ENCODE results near the gene RIN2. TPM values are rescaled to one million over a fixed set of nuclear protein-coding genes. Genes with fewer than 3 reads are reported as not detected.

RIN2 gene
- total and polyA plus RNA-seq, 2 experiments from 2014 or later, result 0.08 to 1.4 TPM

DNA sequence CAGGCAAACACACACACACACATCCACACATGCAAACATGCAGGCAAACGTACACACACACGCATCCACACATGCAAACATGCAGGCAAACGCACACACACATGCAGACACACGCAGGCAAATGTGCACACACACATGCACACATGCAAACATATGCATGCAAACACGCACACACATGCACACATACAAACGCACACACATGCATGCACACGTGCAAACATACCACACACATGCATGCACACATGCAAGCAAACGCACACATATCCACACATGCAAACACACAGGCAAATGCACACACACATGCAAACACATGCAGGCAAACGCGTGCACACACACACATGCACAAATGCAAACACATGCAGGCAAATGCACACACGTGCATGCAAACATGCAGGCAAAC, 46.9 kb upstream of the RIN2 start (continued):
- TF ChIP-seq, protein P1, sequence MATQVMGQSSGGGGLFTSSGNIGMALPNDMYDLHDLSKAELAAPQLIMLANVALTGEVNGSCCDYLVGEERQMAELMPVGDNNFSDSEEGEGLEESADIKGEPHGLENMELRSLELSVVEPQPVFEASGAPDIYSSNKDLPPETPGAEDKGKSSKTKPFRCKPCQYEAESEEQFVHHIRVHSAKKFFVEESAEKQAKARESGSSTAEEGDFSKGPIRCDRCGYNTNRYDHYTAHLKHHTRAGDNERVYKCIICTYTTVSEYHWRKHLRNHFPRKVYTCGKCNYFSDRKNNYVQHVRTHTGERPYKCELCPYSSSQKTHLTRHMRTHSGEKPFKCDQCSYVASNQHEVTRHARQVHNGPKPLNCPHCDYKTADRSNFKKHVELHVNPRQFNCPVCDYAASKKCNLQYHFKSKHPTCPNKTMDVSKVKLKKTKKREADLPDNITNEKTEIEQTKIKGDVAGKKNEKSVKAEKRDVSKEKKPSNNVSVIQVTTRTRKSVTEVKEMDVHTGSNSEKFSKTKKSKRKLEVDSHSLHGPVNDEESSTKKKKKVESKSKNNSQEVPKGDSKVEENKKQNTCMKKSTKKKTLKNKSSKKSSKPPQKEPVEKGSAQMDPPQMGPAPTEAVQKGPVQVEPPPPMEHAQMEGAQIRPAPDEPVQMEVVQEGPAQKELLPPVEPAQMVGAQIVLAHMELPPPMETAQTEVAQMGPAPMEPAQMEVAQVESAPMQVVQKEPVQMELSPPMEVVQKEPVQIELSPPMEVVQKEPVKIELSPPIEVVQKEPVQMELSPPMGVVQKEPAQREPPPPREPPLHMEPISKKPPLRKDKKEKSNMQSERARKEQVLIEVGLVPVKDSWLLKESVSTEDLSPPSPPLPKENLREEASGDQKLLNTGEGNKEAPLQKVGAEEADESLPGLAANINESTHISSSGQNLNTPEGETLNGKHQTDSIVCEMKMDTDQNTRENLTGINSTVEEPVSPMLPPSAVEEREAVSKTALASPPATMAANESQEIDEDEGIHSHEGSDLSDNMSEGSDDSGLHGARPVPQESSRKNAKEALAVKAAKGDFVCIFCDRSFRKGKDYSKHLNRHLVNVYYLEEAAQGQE (IDR thresholded peaks at IDR 0.05; ENCODE audit: unreplicated experiment), result no peak
- no peak for TF ChIP-seq STAT1 (IDR thresholded peaks at IDR 0.05; ENCODE audit: unreplicated experiment)

DNA sequence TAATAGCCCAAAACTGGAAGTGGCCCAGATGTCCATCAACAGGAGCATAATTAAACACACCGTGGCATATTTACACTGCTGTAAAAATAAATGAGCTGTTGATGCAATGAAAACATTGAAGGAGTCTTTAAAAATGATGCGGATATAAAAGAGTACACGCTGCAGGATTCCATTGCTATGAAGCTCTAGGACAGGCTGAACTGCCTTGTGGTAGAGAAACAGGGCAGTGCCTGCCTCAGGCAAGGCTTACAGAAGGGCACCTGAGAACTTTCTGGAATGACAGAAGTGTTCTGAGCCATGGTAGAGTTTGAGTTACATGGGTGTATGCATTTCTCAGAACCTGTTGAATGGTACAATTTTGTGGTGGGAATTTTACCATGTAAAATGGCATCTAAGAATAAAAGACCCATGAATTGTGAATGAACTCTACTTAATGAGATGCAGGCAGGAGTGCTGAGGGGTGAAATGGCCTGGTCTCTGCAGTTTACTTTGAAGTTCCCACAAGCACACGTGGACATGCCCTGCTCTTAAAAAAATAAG, 45.3 kb upstream of the RIN2 start:
- Histone ChIP-seq H3K9me2 (ENCODE audit: insufficient read depth) (no peaks in the 10 kb centered on the region), H3F3A (replicated peaks; ENCODE audit: low read depth) (no peaks in the 10 kb centered on the region), H3K4me2 (no peak overlapping the region), H4K20me1 (replicated peaks; ENCODE audit: insufficient read depth) (no peaks in the 10 kb centered on the region), H3K4me1 (ENCODE audit: insufficient read depth) (no peaks in the 10 kb centered on the region), H3K27ac (ENCODE audit: low read depth) (no peak overlapping the region), H3K27me3 (ENCODE audit: insufficient read depth) (no peaks in the 10 kb centered on the region), H3K36me3 (ENCODE audit: insufficient read depth) (no peaks in the 10 kb centered on the region), H2AFZ (no peak overlapping the region), H3K79me2 (replicated peaks; ENCODE audit: insufficient read depth) (no peaks in the 10 kb centered on the region), H3K4me3 (no peak overlapping the region)
- no peak for TF ChIP-seq ZNF114 (CRISPR knock-in tag; IDR thresholded peaks at IDR 0.05)
- TF ChIP-seq, protein P2, sequence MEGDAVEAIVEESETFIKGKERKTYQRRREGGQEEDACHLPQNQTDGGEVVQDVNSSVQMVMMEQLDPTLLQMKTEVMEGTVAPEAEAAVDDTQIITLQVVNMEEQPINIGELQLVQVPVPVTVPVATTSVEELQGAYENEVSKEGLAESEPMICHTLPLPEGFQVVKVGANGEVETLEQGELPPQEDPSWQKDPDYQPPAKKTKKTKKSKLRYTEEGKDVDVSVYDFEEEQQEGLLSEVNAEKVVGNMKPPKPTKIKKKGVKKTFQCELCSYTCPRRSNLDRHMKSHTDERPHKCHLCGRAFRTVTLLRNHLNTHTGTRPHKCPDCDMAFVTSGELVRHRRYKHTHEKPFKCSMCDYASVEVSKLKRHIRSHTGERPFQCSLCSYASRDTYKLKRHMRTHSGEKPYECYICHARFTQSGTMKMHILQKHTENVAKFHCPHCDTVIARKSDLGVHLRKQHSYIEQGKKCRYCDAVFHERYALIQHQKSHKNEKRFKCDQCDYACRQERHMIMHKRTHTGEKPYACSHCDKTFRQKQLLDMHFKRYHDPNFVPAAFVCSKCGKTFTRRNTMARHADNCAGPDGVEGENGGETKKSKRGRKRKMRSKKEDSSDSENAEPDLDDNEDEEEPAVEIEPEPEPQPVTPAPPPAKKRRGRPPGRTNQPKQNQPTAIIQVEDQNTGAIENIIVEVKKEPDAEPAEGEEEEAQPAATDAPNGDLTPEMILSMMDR (conservative IDR thresholded peaks at IDR 0.05; ENCODE audit: low read depth in 2 of 2), result no peak
- no peak for TF ChIP-seq POLR2AphosphoS5 (IDR thresholded peaks at IDR 0.05; ENCODE audit: low read depth)
- TF ChIP-seq NANOG (IDR thresholded peaks at IDR 0.05; ENCODE audit: borderline replicate concordance), result no peak
- TF ChIP-seq, protein P3, sequence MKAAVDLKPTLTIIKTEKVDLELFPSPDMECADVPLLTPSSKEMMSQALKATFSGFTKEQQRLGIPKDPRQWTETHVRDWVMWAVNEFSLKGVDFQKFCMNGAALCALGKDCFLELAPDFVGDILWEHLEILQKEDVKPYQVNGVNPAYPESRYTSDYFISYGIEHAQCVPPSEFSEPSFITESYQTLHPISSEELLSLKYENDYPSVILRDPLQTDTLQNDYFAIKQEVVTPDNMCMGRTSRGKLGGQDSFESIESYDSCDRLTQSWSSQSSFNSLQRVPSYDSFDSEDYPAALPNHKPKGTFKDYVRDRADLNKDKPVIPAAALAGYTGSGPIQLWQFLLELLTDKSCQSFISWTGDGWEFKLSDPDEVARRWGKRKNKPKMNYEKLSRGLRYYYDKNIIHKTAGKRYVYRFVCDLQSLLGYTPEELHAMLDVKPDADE (IDR thresholded peaks at IDR 0.05), result no peak
- no peak for TF ChIP-seq EZH2phosphoT487 (IDR thresholded peaks at IDR 0.05; ENCODE audit: unreplicated experiment)
- TF ChIP-seq, protein P4, sequence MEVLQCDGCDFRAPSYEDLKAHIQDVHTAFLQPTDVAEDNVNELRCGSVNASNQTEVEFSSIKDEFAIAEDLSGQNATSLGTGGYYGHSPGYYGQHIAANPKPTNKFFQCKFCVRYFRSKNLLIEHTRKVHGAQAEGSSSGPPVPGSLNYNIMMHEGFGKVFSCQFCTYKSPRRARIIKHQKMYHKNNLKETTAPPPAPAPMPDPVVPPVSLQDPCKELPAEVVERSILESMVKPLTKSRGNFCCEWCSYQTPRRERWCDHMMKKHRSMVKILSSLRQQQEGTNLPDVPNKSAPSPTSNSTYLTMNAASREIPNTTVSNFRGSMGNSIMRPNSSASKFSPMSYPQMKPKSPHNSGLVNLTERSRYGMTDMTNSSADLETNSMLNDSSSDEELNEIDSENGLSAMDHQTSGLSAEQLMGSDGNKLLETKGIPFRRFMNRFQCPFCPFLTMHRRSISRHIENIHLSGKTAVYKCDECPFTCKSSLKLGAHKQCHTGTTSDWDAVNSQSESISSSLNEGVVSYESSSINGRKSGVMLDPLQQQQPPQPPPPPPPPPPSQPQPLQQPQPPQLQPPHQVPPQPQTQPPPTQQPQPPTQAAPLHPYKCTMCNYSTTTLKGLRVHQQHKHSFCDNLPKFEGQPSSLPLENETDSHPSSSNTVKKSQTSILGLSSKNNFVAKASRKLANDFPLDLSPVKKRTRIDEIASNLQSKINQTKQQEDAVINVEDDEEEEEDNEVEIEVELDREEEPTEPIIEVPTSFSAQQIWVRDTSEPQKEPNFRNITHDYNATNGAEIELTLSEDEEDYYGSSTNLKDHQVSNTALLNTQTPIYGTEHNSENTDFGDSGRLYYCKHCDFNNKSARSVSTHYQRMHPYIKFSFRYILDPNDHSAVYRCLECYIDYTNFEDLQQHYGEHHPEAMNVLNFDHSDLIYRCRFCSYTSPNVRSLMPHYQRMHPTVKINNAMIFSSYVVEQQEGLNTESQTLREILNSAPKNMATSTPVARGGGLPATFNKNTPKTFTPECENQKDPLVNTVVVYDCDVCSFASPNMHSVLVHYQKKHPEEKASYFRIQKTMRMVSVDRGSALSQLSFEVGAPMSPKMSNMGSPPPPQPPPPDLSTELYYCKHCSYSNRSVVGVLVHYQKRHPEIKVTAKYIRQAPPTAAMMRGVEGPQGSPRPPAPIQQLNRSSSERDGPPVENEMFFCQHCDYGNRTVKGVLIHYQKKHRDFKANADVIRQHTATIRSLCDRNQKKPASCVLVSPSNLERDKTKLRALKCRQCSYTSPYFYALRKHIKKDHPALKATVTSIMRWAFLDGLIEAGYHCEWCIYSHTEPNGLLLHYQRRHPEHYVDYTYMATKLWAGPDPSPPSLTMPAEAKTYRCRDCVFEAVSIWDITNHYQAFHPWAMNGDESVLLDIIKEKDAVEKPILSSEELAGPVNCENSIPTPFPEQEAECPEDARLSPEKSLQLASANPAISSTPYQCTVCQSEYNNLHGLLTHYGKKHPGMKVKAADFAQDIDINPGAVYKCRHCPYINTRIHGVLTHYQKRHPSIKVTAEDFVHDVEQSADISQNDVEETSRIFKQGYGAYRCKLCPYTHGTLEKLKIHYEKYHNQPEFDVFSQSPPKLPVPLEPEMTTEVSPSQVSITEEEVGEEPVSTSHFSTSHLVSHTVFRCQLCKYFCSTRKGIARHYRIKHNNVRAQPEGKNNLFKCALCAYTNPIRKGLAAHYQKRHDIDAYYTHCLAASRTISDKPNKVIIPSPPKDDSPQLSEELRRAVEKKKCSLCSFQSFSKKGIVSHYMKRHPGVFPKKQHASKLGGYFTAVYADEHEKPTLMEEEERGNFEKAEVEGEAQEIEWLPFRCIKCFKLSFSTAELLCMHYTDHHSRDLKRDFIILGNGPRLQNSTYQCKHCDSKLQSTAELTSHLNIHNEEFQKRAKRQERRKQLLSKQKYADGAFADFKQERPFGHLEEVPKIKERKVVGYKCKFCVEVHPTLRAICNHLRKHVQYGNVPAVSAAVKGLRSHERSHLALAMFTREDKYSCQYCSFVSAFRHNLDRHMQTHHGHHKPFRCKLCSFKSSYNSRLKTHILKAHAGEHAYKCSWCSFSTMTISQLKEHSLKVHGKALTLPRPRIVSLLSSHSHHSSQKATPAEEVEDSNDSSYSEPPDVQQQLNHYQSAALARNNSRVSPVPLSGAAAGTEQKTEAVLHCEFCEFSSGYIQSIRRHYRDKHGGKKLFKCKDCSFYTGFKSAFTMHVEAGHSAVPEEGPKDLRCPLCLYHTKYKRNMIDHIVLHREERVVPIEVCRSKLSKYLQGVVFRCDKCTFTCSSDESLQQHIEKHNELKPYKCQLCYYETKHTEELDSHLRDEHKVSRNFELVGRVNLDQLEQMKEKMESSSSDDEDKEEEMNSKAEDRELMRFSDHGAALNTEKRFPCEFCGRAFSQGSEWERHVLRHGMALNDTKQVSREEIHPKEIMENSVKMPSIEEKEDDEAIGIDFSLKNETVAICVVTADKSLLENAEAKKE (CRISPR knock-in tag; IDR thresholded peaks at IDR 0.05), result no peak
- no peak for TF ChIP-seq JUNB (IDR thresholded peaks at IDR 0.05; ENCODE audit: unreplicated experiment)
- H3K4me3 Mint-ChIP-seq, result no peak overlapping the region
- no peak overlapping the region for H3K27ac Mint-ChIP-seq
- DNase-seq (ENCODE audit: low spot score) (no peak), ATAC-seq (no peak)
- peaks cover 12% of the 10 kb centered on the region; the same call in 2 of the 3 replicates for H3K36me3 Mint-ChIP-seq (ENCODE audit: low read depth)
- H3K27me3 Mint-ChIP-seq (ENCODE audit: insufficient read depth, low read depth, poor library complexity), result peaks cover 4% of the 10 kb centered on the region
- peaks cover 18% of the 10 kb centered on the region for H3K9me3 Mint-ChIP-seq
- no peaks in the 10 kb centered on the region for H3K4me1 Mint-ChIP-seq

Measured in GM23338 (cell line).